Effector memory CD8-positive, alpha-beta T cell (primary cell): ENCODE measurements around the gene CXCL3.

ENCODE experiments used
- ATAC-seq: fragments of 150-1000 bp; cut with Tn5 transposase; replicated peaks from 2 replicates; pipeline ENCODE4 v1.10.0; 2021; ENCODE audit warnings: mild to moderate bottlenecking, moderate library complexity
- DNase-seq, 3 experiments: peaks; one replicate each; pipeline ENCODE4 v3.0.0; 2021
- H3K27ac Mint-ChIP-seq, 2 donors: one replicate each; pipeline ENCODE4 v1.8.0; 2022; ENCODE audit warnings: mild to moderate bottlenecking in 2 of 2, mixed read lengths in 2 of 2, moderate library complexity in 2 of 2
- H3K27me3 Mint-ChIP-seq, 2 donors: one replicate each; pipeline ENCODE4 v1.8.0; 2022; ENCODE audit warnings: mixed read lengths in 2 of 2
- H3K36me3 Mint-ChIP-seq: one replicate; pipeline ENCODE4 v1.8.0; 2022; ENCODE audit warnings: mild to moderate bottlenecking, moderate library complexity, mixed read lengths; ENCODE audit not compliant: insufficient read depth
- H3K4me1 Mint-ChIP-seq, 2 donors: one replicate each; pipeline ENCODE4 v1.8.0; 2022; ENCODE audit warnings: low read depth in 2 of 2, mixed read lengths in 2 of 2
- H3K4me3 Mint-ChIP-seq, 2 donors: one replicate each; pipeline ENCODE4 v1.8.0; 2022; ENCODE audit warnings: mild to moderate bottlenecking in 2 of 2, mixed read lengths in 2 of 2, moderate library complexity in 2 of 2
- H3K9me3 Mint-ChIP-seq, 2 donors: one replicate each; pipeline ENCODE4 v1.8.0; 2022; ENCODE audit warnings: mixed read lengths in 2 of 2

Gene CXCL3

DNA sequence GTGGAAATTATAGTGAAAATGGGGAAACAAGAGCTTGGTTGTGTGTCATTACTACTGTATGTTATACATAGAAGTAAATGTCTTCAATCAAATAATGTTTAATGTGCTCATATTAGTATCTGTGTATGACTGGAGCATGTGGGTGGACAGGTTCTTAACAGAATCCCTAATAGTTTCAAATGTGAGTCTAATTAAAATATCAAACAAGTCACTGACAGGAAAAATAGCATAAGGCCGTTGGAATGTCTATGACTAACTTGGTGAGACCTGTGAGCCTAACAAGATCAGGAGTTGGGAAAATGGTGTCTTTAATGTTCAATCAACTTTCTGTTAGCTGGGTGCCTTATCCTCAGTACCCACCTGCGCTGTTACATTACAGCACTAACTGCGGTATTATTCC, 6.2 kb upstream of the CXCL3 start:
- H3K36me3 Mint-ChIP-seq = no peaks in the 10 kb centered on the region
- H3K27me3 Mint-ChIP-seq = peaks cover 9 to 19% of the 10 kb centered on the region in 2 donors
- DNase-seq (no peak), ATAC-seq (no peak)
- H3K9me3 Mint-ChIP-seq = no peaks in the 10 kb centered on the region
- H3K4me3 Mint-ChIP-seq = no peak overlapping the region
- H3K4me1 Mint-ChIP-seq = peaks cover 0 to under 1% of the 10 kb centered on the region in 2 donors
- H3K27ac Mint-ChIP-seq = no peak overlapping the region

DNA sequence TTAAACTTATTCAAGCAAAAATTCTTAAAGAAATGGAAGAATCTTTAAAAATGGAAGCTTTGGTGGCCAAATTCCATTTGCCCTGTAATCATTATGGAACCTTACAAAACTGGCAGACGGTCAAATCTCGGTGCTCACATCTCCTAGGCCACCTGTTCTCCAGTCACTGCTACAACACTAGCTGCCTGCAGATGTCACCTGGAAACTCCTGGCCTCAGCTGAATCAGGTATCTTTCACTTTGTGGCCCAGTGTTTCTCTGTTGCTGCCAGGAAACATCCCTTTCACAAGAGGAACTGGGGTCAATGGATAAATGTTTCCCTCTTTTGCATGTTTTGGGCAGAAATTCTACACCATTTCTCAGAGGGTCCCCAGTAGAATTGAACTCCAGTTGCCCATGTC, 4.2 kb upstream of the CXCL3 start:
- no peaks in the 10 kb centered on the region for H3K9me3 Mint-ChIP-seq
- H3K36me3 Mint-ChIP-seq = no peaks in the 10 kb centered on the region
- peaks cover 20 to 39% of the 10 kb centered on the region in 2 donors for H3K27me3 Mint-ChIP-seq
- no peak for ATAC-seq
- H3K4me3 Mint-ChIP-seq = no peak overlapping the region
- no peak for DNase-seq
- H3K27ac Mint-ChIP-seq = no peak overlapping the region
- peaks cover 3 to 7% of the 10 kb centered on the region in 2 donors for H3K4me1 Mint-ChIP-seq

DNA sequence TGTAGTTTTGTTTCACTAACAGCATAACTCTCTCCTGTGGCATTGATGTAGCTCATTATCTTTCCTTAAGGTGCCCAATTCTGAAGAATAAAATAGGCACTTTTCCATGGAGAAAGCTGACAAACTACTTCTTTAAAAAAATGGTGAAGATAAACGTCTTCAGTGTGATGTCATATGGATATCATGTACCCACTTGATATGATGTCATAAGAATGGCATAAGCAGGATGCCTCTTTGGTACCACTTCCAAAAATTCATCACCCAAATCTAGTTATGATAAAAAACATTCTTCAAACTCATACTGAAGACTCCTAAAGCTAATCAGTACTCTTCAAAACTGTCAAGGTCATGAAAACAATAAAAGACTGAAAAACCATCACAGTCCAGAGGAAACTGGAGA, 2.9 kb upstream of the CXCL3 start:
- no peak for ATAC-seq
- no peaks in the 10 kb centered on the region for H3K36me3 Mint-ChIP-seq
- H3K9me3 Mint-ChIP-seq = no peaks in the 10 kb centered on the region
- H3K27me3 Mint-ChIP-seq = peaks cover 25 to 48% of the 10 kb centered on the region in 2 donors
- H3K4me1 Mint-ChIP-seq = peaks cover 3 to 7% of the 10 kb centered on the region in 2 donors
- DNase-seq = no peak
- no peak overlapping the region for H3K4me3 Mint-ChIP-seq
- H3K27ac Mint-ChIP-seq = no peak overlapping the region

DNA sequence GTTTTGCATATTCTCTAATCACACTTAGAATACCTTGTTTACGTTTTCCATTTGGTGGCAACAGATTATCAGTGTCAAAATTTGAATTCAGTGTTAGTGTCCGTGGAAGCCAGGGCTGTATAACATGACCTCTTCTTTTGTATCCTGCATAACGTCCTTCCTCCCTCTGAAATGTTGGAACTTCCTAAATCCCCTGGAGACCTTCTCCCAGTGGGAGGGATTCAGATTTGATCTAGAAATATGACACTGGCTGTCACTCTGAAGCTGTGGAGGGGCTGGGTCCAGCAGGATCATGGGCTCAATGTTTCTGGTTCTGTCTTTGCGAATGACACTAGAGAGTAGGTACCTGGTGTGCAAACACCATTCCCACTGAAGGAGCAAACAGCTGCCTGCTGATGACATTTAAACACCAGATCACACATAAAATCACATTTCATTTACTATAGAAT, 850 bp upstream of the CXCL3 start:
- DNase-seq (no peak), ATAC-seq (no peak)
- Mint-ChIP-seq H3K4me3 (peak overlapping the region; percentile 65 to 69), H3K36me3 (no peaks in the 10 kb centered on the region), H3K4me1 (peaks cover 3 to 7% of the 10 kb centered on the region in 2 donors), H3K27ac (no peak overlapping the region), H3K9me3 (no peaks in the 10 kb centered on the region), H3K27me3 (peaks cover 31 to 48% of the 10 kb centered on the region in 2 donors)

DNA sequence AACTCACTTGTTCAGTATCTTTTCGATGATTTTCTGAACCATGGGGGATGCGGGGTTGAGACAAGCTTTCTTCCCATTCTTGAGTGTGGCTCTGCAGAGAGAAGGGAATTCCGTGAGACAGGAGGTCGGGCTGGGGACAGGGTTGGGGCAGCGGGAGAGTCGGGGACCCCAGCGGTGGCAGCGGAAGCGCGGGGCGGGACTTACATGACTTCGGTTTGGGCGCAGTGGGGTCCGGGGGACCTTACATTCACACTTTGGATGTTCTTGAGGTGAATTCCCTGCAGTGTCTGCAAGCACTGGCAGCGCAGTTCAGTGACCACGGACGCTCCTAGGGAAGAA, 434 bp downstream of the CXCL3 start:
- peaks cover 31 to 44% of the 10 kb centered on the region in 2 donors for H3K27me3 Mint-ChIP-seq
- H3K4me3 Mint-ChIP-seq = peak overlapping the region; percentile 65 to 69
- no peak for ATAC-seq

DNA sequence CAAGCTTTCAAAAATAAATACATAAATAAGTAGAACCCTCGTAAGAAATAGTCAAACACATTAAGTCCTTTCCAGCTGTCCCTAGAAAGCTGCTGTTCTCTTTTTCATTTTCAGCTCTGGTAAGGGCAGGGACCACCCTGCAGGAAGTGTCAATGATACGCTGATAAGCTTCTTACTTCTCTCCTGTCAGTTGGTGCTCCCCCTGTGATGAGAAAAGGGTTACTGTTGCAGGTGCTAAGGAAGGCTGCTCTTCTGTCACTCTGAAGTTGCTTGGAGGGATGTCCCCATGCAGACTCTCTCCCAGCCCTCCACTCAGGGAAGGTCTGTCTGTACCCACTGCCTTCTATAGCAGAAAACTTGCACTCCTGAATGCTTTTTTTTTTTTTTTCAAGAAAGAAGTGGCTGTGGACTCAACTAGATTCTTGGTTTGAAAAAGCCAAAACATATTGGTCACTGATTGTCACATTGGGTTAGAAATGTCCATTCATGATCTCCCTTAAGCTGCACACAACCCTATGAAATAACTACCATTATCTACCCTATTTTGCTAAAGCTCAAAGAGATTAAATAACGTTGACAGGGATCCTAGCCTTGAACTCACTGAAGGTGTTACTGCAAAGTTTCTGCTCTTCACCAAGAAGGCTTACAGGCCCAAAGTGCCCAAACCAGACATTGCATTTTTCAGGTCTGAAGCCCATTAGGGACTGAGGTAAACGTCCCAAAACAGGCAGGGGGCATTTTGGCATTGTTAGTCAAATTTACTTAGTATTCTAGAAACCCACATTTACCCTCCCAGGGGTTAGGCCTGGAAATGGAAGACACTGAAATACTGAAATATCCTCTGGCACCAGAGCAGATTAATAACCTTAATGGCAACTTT, 1.2 kb downstream of the CXCL3 start:
- Mint-ChIP-seq H3K27me3 (peaks cover 31 to 48% of the 10 kb centered on the region in 2 donors), H3K27ac (no peak overlapping the region), H3K4me1 (peaks cover 3 to 7% of the 10 kb centered on the region in 2 donors), H3K4me3 (peak overlapping the region; percentile 65 to 69), H3K36me3 (no peaks in the 10 kb centered on the region), H3K9me3 (peaks cover 2 to 7% of the 10 kb centered on the region in 2 donors)
- no peak for DNase-seq
- ATAC-seq = no peak

More for the DNA sequence above, 434 bp downstream of the CXCL3 start:
- DNase-seq = no peak
- peaks cover 3 to 7% of the 10 kb centered on the region in 2 donors for H3K4me1 Mint-ChIP-seq
- no peak overlapping the region for H3K27ac Mint-ChIP-seq
- H3K9me3 Mint-ChIP-seq = peaks cover 0 to under 1% of the 10 kb centered on the region in 2 donors
- H3K36me3 Mint-ChIP-seq = no peaks in the 10 kb centered on the region

DNA sequence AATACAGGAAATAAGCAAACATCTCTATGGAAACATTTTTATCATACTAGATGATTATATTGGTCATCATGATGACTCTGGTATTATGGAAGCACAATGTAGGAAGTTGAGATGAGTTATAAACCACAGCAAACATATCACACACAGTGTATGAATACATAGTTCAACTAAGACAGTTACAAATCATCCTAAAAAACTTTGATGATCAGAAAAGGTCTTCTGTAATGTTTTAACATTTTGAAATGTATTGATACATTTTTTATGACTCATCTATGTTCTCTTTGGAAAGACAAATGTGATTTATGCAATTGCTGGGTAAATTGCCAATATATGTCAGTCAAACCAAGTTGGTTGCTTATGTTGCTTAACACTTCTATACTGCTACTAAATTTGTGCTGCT, 4.8 kb downstream of the CXCL3 start:
- DNase-seq (no peak), ATAC-seq (no peak)
- no peak overlapping the region for H3K4me3 Mint-ChIP-seq
- H3K4me1 Mint-ChIP-seq = peaks cover 0 to 2% of the 10 kb centered on the region in 2 donors
- no peaks in the 10 kb centered on the region for H3K36me3 Mint-ChIP-seq
- H3K27me3 Mint-ChIP-seq = peaks cover 16 to 28% of the 10 kb centered on the region in 2 donors
- no peak overlapping the region for H3K27ac Mint-ChIP-seq
- H3K9me3 Mint-ChIP-seq = peaks cover 2 to 7% of the 10 kb centered on the region in 2 donors

DNA sequence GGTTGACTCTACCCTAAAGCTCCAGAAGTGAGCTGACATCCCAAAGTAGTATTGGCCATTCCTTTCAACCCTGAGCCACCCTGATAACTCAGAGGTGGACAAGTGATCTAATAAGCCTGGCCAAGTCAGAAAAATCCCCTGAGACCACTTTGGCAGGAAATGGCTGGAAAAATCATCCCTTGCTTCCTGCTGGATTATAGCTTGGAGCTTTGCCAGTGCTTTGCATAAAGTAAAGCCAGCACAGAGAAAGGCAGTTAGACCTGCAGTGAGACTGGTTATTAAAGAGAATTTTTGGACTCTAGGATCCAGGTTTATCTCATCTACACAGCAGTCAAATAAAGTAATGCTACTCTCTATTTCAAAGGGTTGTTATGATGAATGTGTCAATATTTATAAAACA, 6.4 kb downstream of the CXCL3 start:
- Mint-ChIP-seq H3K27ac (no peak overlapping the region), H3K27me3 (peaks cover 6 to 11% of the 10 kb centered on the region in 2 donors), H3K4me1 (no peaks in the 10 kb centered on the region), H3K4me3 (no peak overlapping the region), H3K9me3 (peaks cover 2 to 7% of the 10 kb centered on the region in 2 donors), H3K36me3 (no peaks in the 10 kb centered on the region)
- no peak for DNase-seq
- ATAC-seq = no peak

DNA sequence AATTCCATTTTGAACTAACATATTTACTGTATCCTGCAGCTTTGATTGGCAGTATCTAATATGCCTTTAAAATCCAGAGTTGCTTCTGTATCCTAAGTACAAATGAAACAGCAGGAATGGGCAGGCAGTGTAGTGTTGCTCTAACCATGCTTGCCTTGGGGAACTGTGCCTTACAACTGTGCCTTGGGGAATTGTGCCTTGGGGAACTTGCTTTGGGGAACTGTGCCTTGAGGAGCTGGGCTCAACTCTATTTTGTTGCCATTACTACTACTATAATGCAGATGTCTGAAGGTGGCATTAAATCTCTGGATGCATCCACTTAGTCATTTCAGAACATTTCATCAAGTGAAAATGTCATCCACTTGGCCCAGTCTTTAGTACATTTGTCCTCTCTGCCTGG, 6.9 kb downstream of the CXCL3 start:
- Mint-ChIP-seq H3K27ac (no peak overlapping the region), H3K9me3 (peaks cover 2 to 7% of the 10 kb centered on the region in 2 donors), H3K36me3 (no peaks in the 10 kb centered on the region), H3K4me3 (no peak overlapping the region), H3K27me3 (peaks cover 6 to 9% of the 10 kb centered on the region in 2 donors), H3K4me1 (no peaks in the 10 kb centered on the region)
- ATAC-seq (no peak), DNase-seq (no peak)

DNA sequence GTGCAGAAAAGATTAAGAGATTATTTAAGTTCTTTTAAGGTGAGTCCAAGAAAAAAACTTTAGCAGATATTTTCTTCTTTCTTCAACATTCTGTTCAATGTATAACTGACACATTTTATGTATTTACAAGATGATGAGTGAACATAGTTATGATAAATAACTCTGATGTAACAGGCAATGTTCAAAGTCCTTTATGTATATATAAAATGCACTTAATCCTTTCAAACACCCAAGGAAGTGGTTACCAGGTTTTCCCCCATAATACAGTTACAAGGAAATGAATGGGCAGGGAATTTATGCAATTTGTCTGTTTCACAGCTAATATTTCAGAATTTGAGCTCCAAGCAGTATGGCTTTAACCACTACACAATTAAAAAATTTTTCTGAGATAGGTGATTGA, 8.2 kb downstream of the CXCL3 start:
- ATAC-seq (no peak), DNase-seq (no peak)
- Mint-ChIP-seq H3K4me1 (no peaks in the 10 kb centered on the region), H3K4me3 (no peak overlapping the region), H3K36me3 (no peaks in the 10 kb centered on the region), H3K9me3 (peaks cover 3 to 7% of the 10 kb centered on the region in 2 donors), H3K27me3 (peaks cover 0 to 9% of the 10 kb centered on the region in 2 donors), H3K27ac (no peak overlapping the region)

DNA sequence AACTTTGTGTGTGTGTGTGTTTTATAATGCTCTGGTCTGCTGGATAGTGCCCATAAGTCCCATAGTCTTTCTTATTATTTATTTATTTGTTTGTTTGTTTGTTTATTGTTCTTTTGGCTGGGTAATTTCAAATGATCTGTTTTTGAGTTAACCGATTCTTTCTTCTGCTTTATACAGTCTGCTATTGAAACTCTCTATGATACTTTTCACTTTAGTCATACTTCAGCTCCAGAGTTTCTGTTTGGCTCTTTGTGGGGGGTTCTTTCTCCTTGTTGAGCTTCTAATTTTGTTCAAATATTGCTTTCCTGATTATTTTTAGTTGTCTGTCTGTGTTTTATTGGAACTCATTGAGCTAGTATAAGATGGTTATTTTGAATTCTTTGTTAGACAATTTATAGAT, 10.0 kb downstream of the CXCL3 start:
- no peaks in the 10 kb centered on the region for H3K4me1 Mint-ChIP-seq
- H3K27me3 Mint-ChIP-seq = peaks cover 0 to 9% of the 10 kb centered on the region in 2 donors
- no peak for DNase-seq
- peaks cover 3 to 7% of the 10 kb centered on the region in 2 donors for H3K9me3 Mint-ChIP-seq
- H3K27ac Mint-ChIP-seq = no peak overlapping the region
- ATAC-seq = no peak
- H3K4me3 Mint-ChIP-seq = no peak overlapping the region
- no peaks in the 10 kb centered on the region for H3K36me3 Mint-ChIP-seq

DNA sequence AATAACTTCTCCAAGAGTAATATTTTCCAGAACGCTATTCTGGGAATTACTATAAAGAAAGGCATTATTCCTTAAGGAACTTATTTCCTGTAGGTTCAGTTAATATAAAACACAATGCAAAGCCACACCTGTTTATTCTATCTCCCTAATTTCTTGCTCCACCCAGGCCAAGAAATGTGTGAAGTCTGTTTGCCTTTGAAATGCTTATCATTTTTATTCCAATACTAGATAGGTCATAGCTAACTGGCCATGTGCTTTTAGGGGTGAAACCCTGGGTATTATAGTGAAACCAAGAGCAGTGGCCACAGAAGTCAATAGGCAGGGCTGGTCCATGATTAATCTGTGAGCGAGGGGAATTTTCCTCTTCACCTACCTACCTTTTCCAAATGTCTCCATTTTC, 14.8 kb downstream of the CXCL3 start:
- Mint-ChIP-seq H3K27ac (no peak overlapping the region), H3K36me3 (no peaks in the 10 kb centered on the region), H3K4me3 (no peak overlapping the region), H3K9me3 (peaks cover 0 to 1% of the 10 kb centered on the region in 2 donors), H3K27me3 (no peaks in the 10 kb centered on the region), H3K4me1 (no peaks in the 10 kb centered on the region)
- ATAC-seq (no peak), DNase-seq (no peak)

DNA sequence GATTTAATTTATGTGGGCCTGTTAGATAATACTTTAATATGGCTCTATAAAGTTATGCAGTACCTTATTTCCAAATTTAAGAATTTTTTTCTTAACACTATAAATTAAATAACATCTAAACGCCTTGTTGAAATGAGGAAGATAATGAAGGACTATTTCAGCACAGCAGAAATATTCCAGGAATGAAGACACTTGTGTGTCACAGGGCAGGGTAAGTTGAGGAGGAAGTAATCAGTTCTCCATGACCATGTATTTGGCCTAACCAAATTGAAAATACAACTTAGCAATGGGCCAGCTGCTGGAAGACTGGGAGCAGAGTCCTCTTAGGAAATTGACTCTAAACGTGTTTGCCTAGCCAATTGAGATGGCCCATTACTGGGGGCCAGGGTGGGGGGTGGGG, 16.9 kb downstream of the CXCL3 start:
- no peaks in the 10 kb centered on the region for H3K36me3 Mint-ChIP-seq
- no peak for ATAC-seq
- no peak overlapping the region for H3K4me3 Mint-ChIP-seq
- H3K27me3 Mint-ChIP-seq = no peaks in the 10 kb centered on the region
- H3K27ac Mint-ChIP-seq = no peak overlapping the region
- no peaks in the 10 kb centered on the region for H3K4me1 Mint-ChIP-seq
- H3K9me3 Mint-ChIP-seq = peaks cover 0 to 1% of the 10 kb centered on the region in 2 donors
- no peak for DNase-seq

DNA sequence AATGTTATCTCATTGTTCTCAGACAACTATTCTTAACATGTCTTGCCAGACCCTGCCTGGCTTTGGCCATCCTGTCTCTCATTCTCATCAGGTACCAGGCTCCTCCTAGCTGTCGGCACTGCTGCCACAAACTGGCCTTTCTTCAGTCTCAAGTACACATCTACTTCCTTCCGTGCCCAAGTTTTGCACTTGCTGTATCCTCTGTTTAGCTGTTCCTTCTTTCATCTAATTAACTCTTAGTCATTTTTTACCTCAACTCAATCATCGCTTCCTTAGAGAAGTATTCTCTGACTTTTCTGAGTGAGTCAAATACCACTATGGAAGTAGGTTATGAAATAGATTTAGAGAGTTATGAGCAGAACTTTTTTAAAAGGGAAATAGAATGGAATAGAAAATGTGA, 19.7 kb downstream of the CXCL3 start:
- no peaks in the 10 kb centered on the region for H3K4me1 Mint-ChIP-seq
- no peaks in the 10 kb centered on the region for H3K27me3 Mint-ChIP-seq
- no peak overlapping the region for H3K4me3 Mint-ChIP-seq
- H3K36me3 Mint-ChIP-seq = no peaks in the 10 kb centered on the region
- peaks cover 3 to 6% of the 10 kb centered on the region in 2 donors for H3K9me3 Mint-ChIP-seq
- ATAC-seq (no peak), DNase-seq (no peak)
- H3K27ac Mint-ChIP-seq = no peak overlapping the region
